GM12878 (cell line): Measurements from ENCODE around the gene MYCBP2. TPM values are rescaled to one million over a fixed set of nuclear protein-coding genes. Genes with fewer than 3 reads are reported as not detected.

Experiments
- ATAC-seq: fragments of 200-7000 bp; cut with Tn5 transposase; 3 replicates; pipeline ENCODE4 v1.9.1; 2020; ENCODE audit warnings: mild to moderate bottlenecking, moderate library complexity
- BruUV-seq: library from RNA; stranded (reverse); fragments of 400-500 nt; replicated peaks from 2 replicates; lab custom pipeline; 2021; lab: Mats Ljungman, UMichigan
- CTCF ChIA-PET: fragments of 300-600 bp; sonication (Branson Sonifier 250); formaldehyde crosslinking; extraction: SDS; loops from one replicate; lab custom pipeline; 2021; ENCODE audit warnings: inconsistent platforms; lab: Yijun Ruan, JAX
- POLR2A ChIA-PET: fragments of 350-600 bp; formaldehyde crosslinking; extraction: SDS; loops from one replicate; lab custom pipeline; 2021; ENCODE audit warnings: inconsistent platforms; lab: Charles Lee
- RAD21 ChIA-PET: fragments of 300-600 bp; sonication (Branson Sonifier 250); formaldehyde crosslinking; loops from one replicate; lab custom pipeline; 2023; ENCODE audit warnings: antibody characterized with exemption; ENCODE audit not compliant: unreplicated experiment; lab: Charles Lee
- SMC1A ChIA-PET: fragments of 300-600 bp; sonication (Branson Sonifier 250); formaldehyde crosslinking; loops from one replicate; lab custom pipeline; 2023; ENCODE audit not compliant: unreplicated experiment, uncharacterized antibody; lab: Charles Lee
- DNase-seq: peaks from one replicate; pipeline ENCODE4 v3.0.0-alpha.2; 2011; ENCODE audit warnings: low read depth, low spot score
- FAIRE-seq: peaks from 3 replicates; lab custom pipeline; 2011; peaks lifted over from hg19 to GRCh38; lab: Jason Lieb, UNC
- H2AFZ ChIP-seq: 2 replicates; pipeline ENCODE4 v1.6.0; 2011; ENCODE audit warnings: low read depth, low read length, control low read depth; ENCODE audit not compliant: control insufficient read depth
- H3K27ac ChIP-seq: 2 replicates; pipeline ENCODE4 v1.5.1; 2011; ENCODE audit warnings: control low read depth; ENCODE audit not compliant: control insufficient read depth, insufficient read depth
- H3K27me3 ChIP-seq, 2 experiments: replicated peaks in 1 of 2; 2 replicates each; pipeline versions ENCODE4 v1.6.0 to v1.6.1; 2011; ENCODE audit warnings: low read length in 1 of 2; ENCODE audit not compliant: control insufficient read depth in 2 of 2, insufficient read depth in 2 of 2
- H3K36me3 ChIP-seq, 2 experiments: 2 replicates each; pipeline ENCODE4 v1.5.1; 2011; ENCODE audit warnings: low read length in 1 of 2; ENCODE audit not compliant: control insufficient read depth in 2 of 2, insufficient read depth in 2 of 2
- H3K4me1 ChIP-seq: 2 replicates; pipeline ENCODE4 v1.6.1; 2011; ENCODE audit warnings: mild to moderate bottlenecking, low read length, moderate library complexity, mixed read lengths; ENCODE audit not compliant: control insufficient read depth, insufficient read depth
- H3K4me2 ChIP-seq: 2 replicates; pipeline ENCODE4 v1.6.0; 2011; ENCODE audit warnings: control low read depth; ENCODE audit not compliant: control insufficient read depth, insufficient read depth
- H3K4me3 ChIP-seq: fragments of 200-600 bp; sonication (generic); 2 replicates; pipeline ENCODE4 v1.5.1; 2016
- H3K79me2 ChIP-seq: 2 replicates; pipeline ENCODE4 v1.6.0; 2011; ENCODE audit warnings: low read length; ENCODE audit not compliant: control insufficient read depth, insufficient read depth
- H3K9ac ChIP-seq: 2 replicates; pipeline ENCODE4 v1.8.0; 2011; ENCODE audit warnings: low read length, control low read depth, mixed read lengths; ENCODE audit not compliant: control insufficient read depth, insufficient read depth
- H3K9me3 ChIP-seq: replicated peaks from 3 replicates; pipeline ENCODE4 v1.5.1; 2011; ENCODE audit warnings: mild to moderate bottlenecking, low read length; ENCODE audit not compliant: control insufficient read depth, insufficient read depth
- H4K20me1 ChIP-seq: 2 replicates; pipeline ENCODE4 v1.6.0; 2011; ENCODE audit not compliant: control insufficient read depth, insufficient read depth
- BRCA1 ChIP-seq: IDR thresholded peaks from 2 replicates; pipeline ENCODE4 v1.6.1; 2011; ENCODE audit warnings: low read depth, low read length, improper control_type of control experiment
- CEBPZ ChIP-seq: fragments of 150-350 bp; IDR thresholded peaks from 2 replicates; pipeline ENCODE4 v1.6.1; 2016; ENCODE audit warnings: low read depth, low read length
- CHD1 ChIP-seq: IDR thresholded peaks from 2 replicates; pipeline ENCODE4 v1.6.1; 2012; ENCODE audit warnings: low read depth, low read length, improper control_type of control experiment
- CREM ChIP-seq: IDR thresholded peaks from 2 replicates; pipeline ENCODE4 v1.6.1; 2014; ENCODE audit warnings: antibody characterized with exemption, low read depth
- PML ChIP-seq: IDR thresholded peaks from 2 replicates; pipeline ENCODE4 v1.6.1; 2012; ENCODE audit warnings: low read length, inconsistent platforms
- POLR2A ChIP-seq: IDR thresholded peaks from 2 replicates; pipeline ENCODE4 v1.6.1; 2011; ENCODE audit warnings: low read depth, mild to moderate bottlenecking, low read length
- POU2F2 ChIP-seq: IDR thresholded peaks from 3 replicates; pipeline ENCODE4 v1.6.1; 2011; ENCODE audit warnings: low read depth, mild to moderate bottlenecking, low read length, borderline replicate concordance
- SMARCA5 ChIP-seq: fragments of 450-650 bp; IDR thresholded peaks from 2 replicates; pipeline ENCODE4 v1.6.1; 2017; ENCODE audit warnings: mild to moderate bottlenecking
- SPI1 ChIP-seq: IDR thresholded peaks from 2 replicates; pipeline ENCODE4 v1.6.1; 2011; ENCODE audit warnings: low read depth, mild to moderate bottlenecking, low read length, moderate library complexity, borderline replicate concordance; ENCODE audit not compliant: insufficient read depth
- TBL1XR1 ChIP-seq: IDR thresholded peaks from 2 replicates; pipeline ENCODE4 v1.6.1; 2012; ENCODE audit warnings: low read depth, low read length, improper control_type of control experiment
- WRNIP1 ChIP-seq: IDR thresholded peaks from 2 replicates; pipeline ENCODE4 v1.6.1; 2011; ENCODE audit warnings: low read depth, low read length, improper control_type of control experiment, borderline replicate concordance
- ZBTB33 ChIP-seq: fragments of 450-650 bp; IDR thresholded peaks from 2 replicates; pipeline ENCODE4 v1.6.1; 2017; ENCODE audit warnings: mild to moderate bottlenecking
- ZNF207 ChIP-seq: fragments of 450-650 bp; IDR thresholded peaks from 2 replicates; pipeline ENCODE4 v1.6.1; 2014; ENCODE audit warnings: antibody characterized with exemption, mild to moderate bottlenecking, borderline replicate concordance
- ZNF24 ChIP-seq: fragments of 450-650 bp; IDR thresholded peaks from 2 replicates; pipeline ENCODE4 v1.6.1; 2017; ENCODE audit warnings: antibody characterized with exemption, mild to moderate bottlenecking
- WGBS: methylation state at CpG from one replicate; pipeline ENCODE4 v1.1.6; 2016; ENCODE audit warnings: low lambda C conversion rate; ENCODE audit not compliant: insufficient replicate concordance, insufficient coverage; ENCODE audit errors: missing lambda C conversion rate; 5-methylcytosine and 5-hydroxymethylcytosine counted together
- in situ Hi-C: fragments of 300-500 bp; cut with MboI; formaldehyde crosslinking; loops from 9 replicates; pipeline ENCODE4 v1.14.3; 2018; ENCODE audit warnings: mixed read lengths
- intact Hi-C: fragments of 100-400 bp; cut with micrococcal nuclease; formaldehyde crosslinking; loops from one replicate; pipeline ENCODE4 v1.14.2; 2022; ENCODE audit not compliant: unreplicated experiment
- polyA plus RNA-seq, 11 experiments: library from polyadenylated mRNA; depleted of rRNA in 4 of 11; unstranded in 6 of 11; stranded (reverse) in 5 of 11; fragments of >200 nt; fragmentation: Nextera tagmentation in 4 of 11; fragmentation: Illumina TruSeq in 1 of 11; extraction: Ambion mirVana in 4 of 11; extraction: Trizol in 1 of 11; gene quantifications; 1 replicate in 1 of 11; 2 replicates in 10 of 11; pipeline versions ENCODE4 v1.2.1 to v1.2.3, GENCODE V29; 2011 to 2016; ENCODE audit warnings: inconsistent platforms in 2 of 11, missing spikeins in 2 of 11, low read depth in 1 of 11
- total RNA-seq, 4 experiments: library from RNA; depleted of rRNA in 3 of 4; stranded (reverse); fragments of >200 nt in 3 of 4; fragmentation: Illumina TruSeq in 1 of 4; extraction: Trizol in 1 of 4; gene quantifications; 2 replicates each; pipeline versions ENCODE4 v1.2.1 to v1.2.3, GENCODE V29; 2013 to 2021

MYCBP2 gene
- total and polyA plus RNA-seq, 10 of the 15 experiments (the other 5 are each of a cell fraction or from before 2014, with no cell fraction given) = 51.9 to 152 (median 98.2) TPM

GRCh38 chr13:77180011-77180410 lies 146.9 kb downstream of the MYCBP2 start:
- 100% methylated on average over 4 of the region's 4 CpGs for WGBS
- TF ChIP-seq WRNIP1 (no peak), SMARCA5 (no peak), POU2F2 (no peak), POLR2A (no peak), TBL1XR1 (no peak), SPI1 (no peak), PML (no peak), BRCA1 (no peak), CEBPZ (no peak), ZBTB33 (no peak), ZNF24 (no peak), ZNF207 (no peak), CREM (no peak), CHD1 (no peak)
- intact Hi-C loops = loop anchor here (5.0 kb wide), 1 partner anchor 387 kb away; no protein-coding TSS in a partner anchor
- no peak overlapping the region for H2AFZ ChIP-seq
- DNase-seq = no peak
- H3K4me3 ChIP-seq = no peak overlapping the region
- POLR2A ChIA-PET = no interaction called here
- BruUV-seq = no TSS peak
- no peak for FAIRE-seq
- no peak for ATAC-seq
- no peak overlapping the region for H3K9ac ChIP-seq
- H3K4me1 ChIP-seq = peaks cover 9% of the 10 kb centered on the region
- RAD21 ChIA-PET = interaction anchor here (1.3 kb wide), 1 partner anchor 297 kb away, joined by 3 read pairs; no protein-coding TSS in a partner anchor
- no peaks in the 10 kb centered on the region for H3K9me3 ChIP-seq
- SMC1A ChIA-PET = interaction anchor here (0.8 to 2.6 kb wide), 4 partner anchors 98 to 298 kb away, joined by 3 to 14 read pairs (median 4); no protein-coding TSS in a partner anchor
- CTCF ChIA-PET = interaction anchor here (1.0 to 1.2 kb wide), 4 partner anchors 59 to 313 kb away, joined by 3 to 12 read pairs (median 4); no protein-coding TSS in a partner anchor
- in situ Hi-C loops = no loop called here
- H3K79me2 ChIP-seq = no peaks in the 10 kb centered on the region
- peaks cover 5 to 18% of the 10 kb centered on the region in 2 experiments for H3K36me3 ChIP-seq
- no peaks in the 10 kb centered on the region for H4K20me1 ChIP-seq
- H3K4me2 ChIP-seq = no peak overlapping the region
- no peaks in the 10 kb centered on the region for H3K27me3 ChIP-seq
- H3K27ac ChIP-seq = no peak overlapping the region
